ENCODE results near the gene PRRG4.
"Not testable (repeated sequence)": the region's sequence is repeated elsewhere in the genome, so short reads cannot be mapped to it uniquely, and the experiment has no call there.

DNA sequence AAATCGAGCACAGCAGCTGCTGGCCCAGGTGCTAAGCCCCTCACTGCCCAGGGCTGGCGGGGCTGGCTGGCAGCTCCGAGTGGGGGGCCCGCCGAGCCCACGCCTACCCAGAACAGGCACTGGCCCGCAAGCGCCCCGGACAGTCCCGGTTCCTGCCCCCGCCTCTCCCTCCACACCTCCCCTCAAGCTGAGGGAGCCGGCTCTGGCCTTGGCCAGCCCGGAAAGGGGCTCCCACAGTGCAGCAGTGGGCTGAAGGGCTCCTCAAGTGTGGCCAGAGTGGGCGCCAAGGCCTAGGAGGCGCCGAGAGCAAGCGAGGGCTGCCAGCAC lies 58.6 kb downstream of the PRRG4 start:
- TF ChIP-seq FOXA1 (IDR thresholded peaks at IDR 0.05); BHLHE40 (IDR thresholded peaks at IDR 0.05; ENCODE audit: borderline replicate concordance); SUZ12 (IDR thresholded peaks at IDR 0.05); FOXM1 (IDR thresholded peaks at IDR 0.05; ENCODE audit: borderline replicate concordance); L3MBTL2 (conservative IDR thresholded peaks at IDR 0.05): not testable (repeated sequence)
